Vagina (tissue), 2 donors: Measurements from ENCODE around the gene TGFBR3. TPM values are rescaled to one million over a fixed set of nuclear protein-coding genes. Genes with fewer than 3 reads are reported as not detected.

ENCODE experiments used
- DNase-seq, 2 donors: peaks; one replicate each; pipeline ENCODE4 v3.0.0-alpha.2; 2017; ENCODE audit errors: extremely low spot score in 2 of 2
- H3K27ac ChIP-seq: fragments of 200-600 bp; sonication (generic); one replicate; pipeline ENCODE4 v1.5.1; 2019
- H3K27me3 ChIP-seq: fragments of 200-600 bp; sonication (generic); one replicate; pipeline ENCODE4 v1.5.1; 2019
- H3K36me3 ChIP-seq, 2 donors: fragments of 200-600 bp; sonication (generic); one replicate each; pipeline ENCODE4 v1.5.1; 2017 to 2019
- H3K4me1 ChIP-seq: fragments of 200-600 bp; sonication (generic); one replicate; pipeline ENCODE4 v1.5.1; 2019
- H3K4me3 ChIP-seq, 2 donors: fragments of 200-600 bp; sonication (generic); 1 replicate in 1 of 2; 2 replicates in 1 of 2; pipeline ENCODE4 v1.5.1; 2016 to 2019
- H3K9me3 ChIP-seq: fragments of 200-600 bp; sonication (generic); one replicate; pipeline ENCODE4 v1.5.1; 2019
- CTCF ChIP-seq, 3 experiments: fragments of 450-650 bp in 2 of 3; fragments of 200-600 bp in 1 of 3; sonication (generic) in 1 of 3; IDR thresholded peaks; one replicate each; pipeline ENCODE4 v1.5.1; 2017 to 2019; ENCODE audit warnings: antibody characterized with exemption in 3 of 3, mild to moderate bottlenecking in 2 of 3, moderate library complexity in 2 of 3
- POLR2A ChIP-seq, 2 donors: fragments of 450-650 bp; IDR thresholded peaks; one replicate each; pipeline ENCODE4 v1.6.1; 2017; ENCODE audit warnings: antibody characterized with exemption in 2 of 2, mild to moderate bottlenecking in 2 of 2, moderate library complexity in 2 of 2
- POLR2AphosphoS5 ChIP-seq, 2 donors: sonication (generic); formaldehyde crosslinking; IDR thresholded peaks; one replicate each; pipeline ENCODE4 v1.9.0; 2017; ENCODE audit warnings: antibody characterized with exemption in 2 of 2, mild to moderate bottlenecking in 2 of 2, low read depth in 1 of 2; ENCODE audit not compliant: insufficient read depth in 1 of 2
- intact Hi-C: fragments of 100-400 bp; cut with DNase I; formaldehyde crosslinking; loops from one replicate; pipeline ENCODE4 v1.15.1; 2023
- total RNA-seq: library from RNA; depleted of rRNA; stranded (reverse); fragments of >200 nt; gene quantifications from one replicate; pipeline ENCODE4 v1.2.3, GENCODE V29; 2016

Gene TGFBR3
- total RNA-seq, 1 donor from 2014 or later: 221 TPM

- peaks cover 32% of the 10 kb centered on the region for H3K4me1 ChIP-seq
- no peaks in the 10 kb centered on the region for H3K36me3 ChIP-seq
- no peaks in the 10 kb centered on the region for H3K9me3 ChIP-seq
- peak in 1 of 2 donors; percentile 27 for DNase-seq
- no peak for TF ChIP-seq POLR2AphosphoS5 (IDR thresholded peaks at IDR 0.05; ENCODE audit: insufficient read depth in 1 of 2, low read depth in 1 of 2)
- no peak for TF ChIP-seq CTCF (IDR thresholded peaks at IDR 0.05)
- no peak for TF ChIP-seq POLR2A (IDR thresholded peaks at IDR 0.05)
- no peak overlapping the region for H3K4me3 ChIP-seq
- H3K27ac ChIP-seq: no peak overlapping the region
- H3K27me3 ChIP-seq: no peaks in the 10 kb centered on the region
- intact Hi-C loops: no loop called here
These were observed 115.2 kb downstream of the TGFBR3 start for GRCh38 chr1:91770667-91771268.

GRCh38 chr1:91769742-91770141 lies 116.2 kb downstream of the TGFBR3 start:
- intact Hi-C loops: no loop called here
- no peaks in the 10 kb centered on the region for H3K27me3 ChIP-seq
- H3K9me3 ChIP-seq: no peaks in the 10 kb centered on the region
- no peak for DNase-seq
- no peak overlapping the region for H3K4me3 ChIP-seq
- peak overlapping the region; percentile 40 for H3K27ac ChIP-seq
- TF ChIP-seq POLR2AphosphoS5 (IDR thresholded peaks at IDR 0.05; ENCODE audit: insufficient read depth in 1 of 2, low read depth in 1 of 2): no peak
- TF ChIP-seq POLR2A (IDR thresholded peaks at IDR 0.05): no peak
- TF ChIP-seq CTCF (IDR thresholded peaks at IDR 0.05): no peak
- H3K4me1 ChIP-seq: peaks cover 33% of the 10 kb centered on the region
- peaks cover 0 to 4% of the 10 kb centered on the region in 2 donors for H3K36me3 ChIP-seq

- DNase-seq: no peak
- H3K27ac ChIP-seq: peak overlapping the region; percentile 40
- H3K36me3 ChIP-seq: peaks cover 0 to 9% of the 10 kb centered on the region in 2 donors
- H3K4me3 ChIP-seq: no peak overlapping the region
- intact Hi-C loops: no loop called here
- H3K27me3 ChIP-seq: no peaks in the 10 kb centered on the region
- H3K9me3 ChIP-seq: no peaks in the 10 kb centered on the region
- TF ChIP-seq CTCF (IDR thresholded peaks at IDR 0.05): no peak
- TF ChIP-seq POLR2A (IDR thresholded peaks at IDR 0.05): no peak
- no peak for TF ChIP-seq POLR2AphosphoS5 (IDR thresholded peaks at IDR 0.05; ENCODE audit: insufficient read depth in 1 of 2, low read depth in 1 of 2)
- peaks cover 39% of the 10 kb centered on the region for H3K4me1 ChIP-seq
These were observed 116.9 kb downstream of the TGFBR3 start for GRCh38 chr1:91768786-91769725.

GRCh38 chr1:91768120-91768519 lies 117.8 kb downstream of the TGFBR3 start:
- peaks cover 0 to 9% of the 10 kb centered on the region in 2 donors for H3K36me3 ChIP-seq
- TF ChIP-seq POLR2AphosphoS5 (IDR thresholded peaks at IDR 0.05; ENCODE audit: insufficient read depth in 1 of 2, low read depth in 1 of 2) (no peak), CTCF (IDR thresholded peaks at IDR 0.05) (no peak), POLR2A (IDR thresholded peaks at IDR 0.05) (no peak)
- peaks cover 45% of the 10 kb centered on the region for H3K4me1 ChIP-seq
- no peaks in the 10 kb centered on the region for H3K27me3 ChIP-seq
- no peak for DNase-seq
- intact Hi-C loops: no loop called here
- no peaks in the 10 kb centered on the region for H3K9me3 ChIP-seq
- H3K27ac ChIP-seq: no peak overlapping the region
- no peak overlapping the region for H3K4me3 ChIP-seq
